ENCODE data around the gene GSTM3. TPM values are rescaled to one million over a fixed set of nuclear protein-coding genes. Genes with fewer than 3 reads are reported as not detected.

GSTM3 gene
- total and polyA plus RNA-seq, 3 donors from 2014 or later = 748 to 1,464 (median 769) TPM

DNA sequence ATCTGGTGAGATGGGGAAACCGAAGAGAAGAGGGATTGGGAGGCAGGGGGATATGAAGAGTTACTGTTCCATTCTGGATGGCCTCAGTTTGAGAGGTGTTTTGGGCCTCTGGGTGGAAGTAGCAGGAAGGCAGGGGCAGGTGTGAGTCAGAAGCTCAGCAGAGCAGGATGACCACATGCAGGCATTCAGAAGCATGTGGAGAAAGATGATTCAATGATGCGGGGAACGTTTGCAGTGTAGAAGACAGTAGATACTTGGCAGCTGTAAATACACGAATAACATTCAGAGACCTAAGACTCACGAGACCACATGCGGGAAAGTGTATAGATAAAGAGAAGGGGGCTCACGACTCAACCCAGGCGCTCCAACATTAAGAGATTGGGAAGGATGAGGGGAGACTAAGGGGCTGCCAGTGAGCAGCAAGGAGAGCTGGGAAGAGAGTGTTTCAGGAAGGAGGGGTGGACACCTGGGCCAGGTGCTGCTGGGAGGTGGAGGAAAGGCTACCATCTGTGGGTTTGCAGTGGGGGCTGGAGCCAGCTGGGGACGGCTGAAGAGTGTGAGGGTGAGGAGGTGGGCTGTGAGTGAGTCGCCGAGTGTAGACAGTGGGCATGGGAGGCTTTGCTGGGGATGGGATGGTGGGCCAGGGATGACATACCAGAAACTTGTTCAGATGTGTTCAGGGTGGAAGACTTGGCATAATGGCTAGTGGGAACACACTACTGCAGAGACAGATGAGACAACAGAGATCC lies 28.7 kb upstream of the GSTM3 start:
- DNase-seq = no peak
- 90 to 91% methylated on average over 11 of the region's 11 CpGs for WGBS, 2 donors
- intact Hi-C loops (cut with DNase I; ENCODE audit: low total_unique reads) = loop anchor here (5.0 kb wide), 2 partner anchors 127 to 222 kb away; partner anchors contain the start of gene GNAI3

DNA sequence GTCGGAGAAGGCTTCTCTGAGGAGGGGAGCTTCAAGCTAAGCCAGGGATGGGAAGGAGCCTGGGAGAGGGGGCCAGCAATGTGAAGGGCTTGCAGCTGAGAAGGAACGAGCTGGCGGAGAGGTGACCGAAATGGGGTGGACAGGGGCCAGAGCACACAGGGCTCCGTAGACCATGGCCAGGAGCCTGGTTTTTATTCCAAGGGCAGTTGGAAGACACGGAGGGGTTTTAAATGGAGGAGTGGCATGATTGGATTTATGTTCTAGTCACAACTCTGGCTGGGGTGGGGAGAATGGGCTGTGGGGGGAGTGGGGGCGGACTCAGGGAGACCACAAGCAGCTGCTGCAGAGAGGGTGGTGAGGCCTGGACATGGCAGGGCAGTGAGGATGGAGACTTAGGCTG lies 28.0 kb upstream of the GSTM3 start:
- no peaks in the 10 kb centered on the region for H3K9me3 ChIP-seq
- no peak overlapping the region for H3K4me3 ChIP-seq
- no peaks in the 10 kb centered on the region for H3K36me3 ChIP-seq (ENCODE audit: low read depth, missing control alignments)
- no peaks in the 10 kb centered on the region for H3K27me3 ChIP-seq
- intact Hi-C loops (cut with DNase I; ENCODE audit: low total_unique reads) = no loop called here
- DNase-seq = peak; percentile 13
- TF ChIP-seq CTCF (IDR thresholded peaks at IDR 0.05) = no peak
- TF ChIP-seq POLR2A (IDR thresholded peaks at IDR 0.05) = no peak
- H3K4me1 ChIP-seq = peaks cover 52% of the 10 kb centered on the region
- H3K27ac ChIP-seq = peak overlapping the region; percentile 86 to 92
- 58 to 80% methylated on average over 7 of the region's 7 CpGs for WGBS, 2 donors

More for the DNA sequence above, 28.7 kb upstream of the GSTM3 start:
- Histone ChIP-seq H3K4me1 (peaks cover 52% of the 10 kb centered on the region), H3K9me3 (no peaks in the 10 kb centered on the region), H3K27ac (peak overlapping the region; percentile 50 to 86), H3K27me3 (no peaks in the 10 kb centered on the region), H3K4me3 (no peak overlapping the region), H3K36me3 (ENCODE audit: low read depth, missing control alignments) (no peaks in the 10 kb centered on the region)
- TF ChIP-seq POLR2A (IDR thresholded peaks at IDR 0.05) (no peak), CTCF (IDR thresholded peaks at IDR 0.05) (no peak)

DNA sequence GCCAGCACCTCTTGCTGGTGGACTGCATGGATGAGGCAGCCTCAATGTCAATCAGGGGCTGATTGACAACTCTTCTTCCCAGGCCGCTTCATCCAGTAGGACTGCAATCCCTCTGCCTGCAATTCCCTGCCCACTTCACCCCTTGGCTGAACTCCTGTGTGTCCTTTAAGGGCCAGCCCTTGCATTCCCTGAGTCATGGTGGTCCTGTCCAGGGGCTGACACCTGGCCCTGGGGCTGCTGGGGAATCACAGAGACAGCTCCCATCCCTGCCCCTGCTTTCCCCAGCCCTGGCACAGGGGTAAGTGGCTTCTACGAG lies 27.5 kb upstream of the GSTM3 start:
- no peaks in the 10 kb centered on the region for H3K36me3 ChIP-seq (ENCODE audit: low read depth, missing control alignments)
- WGBS, 2 donors = 71 to 78% methylated on average over 2 of the region's 2 CpGs
- H3K4me3 ChIP-seq = no peak overlapping the region
- intact Hi-C loops (cut with DNase I; ENCODE audit: low total_unique reads) = no loop called here
- H3K4me1 ChIP-seq = peaks cover 52% of the 10 kb centered on the region
- H3K27ac ChIP-seq = peak overlapping the region; percentile 86 to 92
- peak; percentile 10 for DNase-seq
- TF ChIP-seq POLR2A (IDR thresholded peaks at IDR 0.05) (no peak), CTCF (IDR thresholded peaks at IDR 0.05) (no peak)
- no peaks in the 10 kb centered on the region for H3K9me3 ChIP-seq
- no peaks in the 10 kb centered on the region for H3K27me3 ChIP-seq

DNA sequence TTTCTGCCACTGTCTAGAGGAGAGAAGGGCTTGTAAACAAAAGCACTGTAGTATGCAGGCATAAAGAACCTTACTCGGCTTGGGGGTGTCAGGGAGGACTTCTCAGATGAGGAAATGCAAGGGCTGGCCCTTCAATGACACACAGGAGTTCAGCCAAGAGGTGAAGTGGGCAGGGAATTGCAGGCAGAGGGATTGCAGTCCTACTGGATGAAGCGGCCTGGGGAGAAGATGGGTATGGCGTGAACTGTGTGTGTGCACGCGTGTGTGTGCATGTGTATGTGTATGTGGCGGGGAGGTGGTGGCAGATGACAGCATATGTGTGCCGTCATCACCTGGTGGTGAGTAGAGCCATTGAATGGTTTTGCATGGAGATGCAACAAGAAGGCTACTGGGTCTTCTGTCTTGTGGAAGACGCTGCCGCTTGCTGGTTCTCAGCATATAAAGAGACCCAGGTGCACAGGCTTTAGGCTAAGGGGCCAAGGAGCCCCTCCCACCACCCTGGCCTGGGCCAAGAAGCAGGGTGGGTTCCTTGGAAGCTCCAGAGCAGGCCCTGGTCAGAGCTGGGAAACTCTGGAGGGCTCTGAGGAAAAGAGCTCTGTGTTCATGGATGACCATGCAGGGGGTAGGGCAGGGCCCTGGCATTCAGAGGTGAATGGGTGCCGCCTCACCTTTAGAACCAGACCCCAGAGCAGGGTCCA lies 26.9 kb upstream of the GSTM3 start:
- DNase-seq = peak; percentile 21
- H3K9me3 ChIP-seq = no peaks in the 10 kb centered on the region
- no peaks in the 10 kb centered on the region for H3K36me3 ChIP-seq (ENCODE audit: low read depth, missing control alignments)
- H3K4me1 ChIP-seq = peaks cover 55% of the 10 kb centered on the region
- H3K27ac ChIP-seq = peak overlapping the region; percentile 86 to 92
- WGBS, 2 donors = 89 to 90% methylated on average over 10 of the region's 10 CpGs
- H3K4me3 ChIP-seq = no peak overlapping the region
- H3K27me3 ChIP-seq = no peaks in the 10 kb centered on the region
- intact Hi-C loops (cut with DNase I; ENCODE audit: low total_unique reads) = no loop called here
- TF ChIP-seq CTCF (IDR thresholded peaks at IDR 0.05) (no peak), POLR2A (IDR thresholded peaks at IDR 0.05) (no peak)
